Endothelial cell of umbilical vein (primary cell): ENCODE measurements around the gene NIPBL.

Source experiments
- EZH2 ChIP-seq: IDR thresholded peaks from 2 replicates; pipeline ENCODE4 v1.6.1; 2012; ENCODE audit warnings: borderline replicate concordance, low read depth, mild to moderate bottlenecking, moderate library complexity, low read length, inconsistent platforms; ENCODE audit not compliant: severe bottlenecking
- FOS ChIP-seq: IDR thresholded peaks from 2 replicates; pipeline ENCODE4 v1.6.1; 2011; ENCODE audit warnings: mild to moderate bottlenecking, low read length, moderate library complexity, borderline replicate concordance; ENCODE audit not compliant: insufficient read depth
- GATA2 ChIP-seq: IDR thresholded peaks from 2 replicates; pipeline ENCODE4 v1.7.0; 2011; ENCODE audit warnings: low read depth, mild to moderate bottlenecking, moderate library complexity, mixed read lengths, low read length; ENCODE audit not compliant: insufficient read length, insufficient read depth
- POLR2A ChIP-seq: IDR thresholded peaks from 2 replicates; pipeline ENCODE4 v1.6.1; 2012; ENCODE audit warnings: low read depth, mild to moderate bottlenecking, control low read depth, low read length
- POLR2AphosphoS5 ChIP-seq: IDR thresholded peaks from 2 replicates; pipeline ENCODE4 v1.6.1; 2012; ENCODE audit warnings: low read depth, mild to moderate bottlenecking, control low read depth, low read length, moderate library complexity; ENCODE audit not compliant: insufficient read depth
- TF ChIP-seq, protein P1 (sequence below), 2 donors: IDR thresholded peaks; 1 replicate in 1 of 2; 2 replicates in 1 of 2; pipeline ENCODE4 v1.5.1; 2011; ENCODE audit warnings: low read length in 2 of 2, mild to moderate bottlenecking in 2 of 2, moderate library complexity in 2 of 2, control low read depth in 1 of 2, inconsistent platforms in 1 of 2, low read depth in 1 of 2; ENCODE audit not compliant: insufficient read depth in 1 of 2; ENCODE audit errors: extremely low read depth in 1 of 2
- TF ChIP-seq, protein P2 (sequence below): IDR thresholded peaks from 2 replicates; pipeline ENCODE4 v1.6.1; 2011; ENCODE audit not compliant: insufficient read depth, insufficient read length

DNA sequence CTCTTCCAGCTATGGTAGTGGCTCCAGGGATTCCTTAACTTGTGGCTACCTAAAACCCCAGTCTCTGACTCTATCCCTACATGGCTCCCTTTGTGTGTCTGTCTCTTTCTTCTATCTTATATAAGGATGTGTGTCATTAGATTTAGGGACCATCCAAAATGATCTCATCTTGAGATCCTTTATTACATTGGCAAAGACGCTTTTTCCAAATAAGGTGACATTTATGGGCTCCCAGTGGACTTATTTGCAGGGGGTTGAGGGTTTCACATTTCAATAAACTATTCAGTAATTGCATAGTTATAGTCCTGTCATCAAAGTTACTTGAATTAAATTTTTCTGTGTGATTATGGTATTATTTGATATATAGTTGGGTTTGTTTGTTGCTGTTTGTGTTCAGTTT is 59.2 kb downstream of the NIPBL start:
- TF ChIP-seq, protein P1, sequence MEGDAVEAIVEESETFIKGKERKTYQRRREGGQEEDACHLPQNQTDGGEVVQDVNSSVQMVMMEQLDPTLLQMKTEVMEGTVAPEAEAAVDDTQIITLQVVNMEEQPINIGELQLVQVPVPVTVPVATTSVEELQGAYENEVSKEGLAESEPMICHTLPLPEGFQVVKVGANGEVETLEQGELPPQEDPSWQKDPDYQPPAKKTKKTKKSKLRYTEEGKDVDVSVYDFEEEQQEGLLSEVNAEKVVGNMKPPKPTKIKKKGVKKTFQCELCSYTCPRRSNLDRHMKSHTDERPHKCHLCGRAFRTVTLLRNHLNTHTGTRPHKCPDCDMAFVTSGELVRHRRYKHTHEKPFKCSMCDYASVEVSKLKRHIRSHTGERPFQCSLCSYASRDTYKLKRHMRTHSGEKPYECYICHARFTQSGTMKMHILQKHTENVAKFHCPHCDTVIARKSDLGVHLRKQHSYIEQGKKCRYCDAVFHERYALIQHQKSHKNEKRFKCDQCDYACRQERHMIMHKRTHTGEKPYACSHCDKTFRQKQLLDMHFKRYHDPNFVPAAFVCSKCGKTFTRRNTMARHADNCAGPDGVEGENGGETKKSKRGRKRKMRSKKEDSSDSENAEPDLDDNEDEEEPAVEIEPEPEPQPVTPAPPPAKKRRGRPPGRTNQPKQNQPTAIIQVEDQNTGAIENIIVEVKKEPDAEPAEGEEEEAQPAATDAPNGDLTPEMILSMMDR (IDR thresholded peaks at IDR 0.05; ENCODE audit: extremely low read depth in 1 of 2, insufficient read depth in 1 of 2, low read depth in 1 of 2, low read length in 2 of 2): no peak
- TF ChIP-seq EZH2: no peak
- TF ChIP-seq, protein P2, sequence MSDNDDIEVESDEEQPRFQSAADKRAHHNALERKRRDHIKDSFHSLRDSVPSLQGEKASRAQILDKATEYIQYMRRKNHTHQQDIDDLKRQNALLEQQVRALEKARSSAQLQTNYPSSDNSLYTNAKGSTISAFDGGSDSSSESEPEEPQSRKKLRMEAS: no peak
- no peak for TF ChIP-seq POLR2AphosphoS5
- no peak for TF ChIP-seq POLR2A
- TF ChIP-seq FOS: no peak
- TF ChIP-seq GATA2: no peak
